Prostate gland (tissue), 2 donors: ENCODE measurements around the gene SMIM20. TPM values are rescaled to one million over a fixed set of nuclear protein-coding genes. Genes with fewer than 3 reads are reported as not detected.
"Not testable (repeated sequence)": the region's sequence is repeated elsewhere in the genome, so short reads cannot be mapped to it uniquely, and the experiment has no call there.

Experiments
- DNase-seq: peaks from one replicate; pipeline ENCODE4 v3.0.0-alpha.2; 2019; ENCODE audit warnings: low spot score
- H3K27ac ChIP-seq, 2 donors: fragments of 200-600 bp; sonication (generic); 2 replicates each; pipeline ENCODE4 v1.5.1; 2017 to 2019
- H3K27me3 ChIP-seq: fragments of 200-600 bp; sonication (generic); replicated peaks from 2 replicates; pipeline ENCODE4 v1.5.1; 2019; ENCODE audit not compliant: insufficient read depth
- H3K36me3 ChIP-seq, 2 donors: fragments of 200-600 bp; sonication (generic); 1 replicate in 1 of 2; 2 replicates in 1 of 2; pipeline versions ENCODE4 v1.5.1 to v1.8.1; 2017 to 2019
- H3K4me1 ChIP-seq: fragments of 200-600 bp; sonication (generic); replicated peaks from 2 replicates; pipeline ENCODE4 v1.5.1; 2019
- H3K4me3 ChIP-seq, 2 donors: fragments of 200-600 bp; sonication (generic); 2 replicates each; pipeline ENCODE4 v1.5.1; 2017 to 2019
- H3K9me3 ChIP-seq: fragments of 200-600 bp; sonication (generic); 2 replicates; pipeline ENCODE4 v1.5.1; 2017
- POLR2A ChIP-seq: fragments of 450-650 bp; IDR thresholded peaks from one replicate; pipeline ENCODE4 v1.6.1; 2016; ENCODE audit warnings: antibody characterized with exemption, mild to moderate bottlenecking
- POLR2AphosphoS5 ChIP-seq: sonication (generic); formaldehyde crosslinking; IDR thresholded peaks from one replicate; pipeline ENCODE4 v1.6.1; 2017; ENCODE audit warnings: antibody characterized with exemption
- WGBS: methylation state at CpG from one replicate; pipeline ENCODE4 v1.1.5; 2018; 5-methylcytosine and 5-hydroxymethylcytosine counted together
- intact Hi-C: fragments of 100-400 bp; cut with DNase I; formaldehyde crosslinking; loops from one replicate; pipeline ENCODE4 v1.14.2; 2022
- total RNA-seq, 2 donors: library from RNA; depleted of rRNA; stranded (reverse); fragments of >200 nt; gene quantifications; one replicate each; pipeline ENCODE4 v1.1.0, GENCODE V29; 2016
- TF ChIP-seq, protein P1 (sequence below), 4 experiments: fragments of 200-600 bp in 2 of 4; fragments of 450-650 bp in 2 of 4; sonication (generic) in 2 of 4; IDR thresholded peaks; 1 replicate in 3 of 4; 2 replicates in 1 of 4; pipeline ENCODE4 v1.5.1; 2016 to 2019; ENCODE audit warnings: antibody characterized with exemption in 4 of 4, mild to moderate bottlenecking in 2 of 4, moderate library complexity in 2 of 4

Gene SMIM20
- 10 to 100 TPM; 34.7 to 35.7 TPM for total RNA-seq

- intact Hi-C loops, result loop anchor here (10.0 kb wide), 1 partner anchor 401 kb away; no protein-coding TSS in a partner anchor
These were observed at the start of gene SMIM20 for GRCh38 chr4:25913851-25914669. TSS of gene SMIM20 (plus strand) at chr4:25914220. CDS start at chr4:25914314, 94 bp downstream.

DNA sequence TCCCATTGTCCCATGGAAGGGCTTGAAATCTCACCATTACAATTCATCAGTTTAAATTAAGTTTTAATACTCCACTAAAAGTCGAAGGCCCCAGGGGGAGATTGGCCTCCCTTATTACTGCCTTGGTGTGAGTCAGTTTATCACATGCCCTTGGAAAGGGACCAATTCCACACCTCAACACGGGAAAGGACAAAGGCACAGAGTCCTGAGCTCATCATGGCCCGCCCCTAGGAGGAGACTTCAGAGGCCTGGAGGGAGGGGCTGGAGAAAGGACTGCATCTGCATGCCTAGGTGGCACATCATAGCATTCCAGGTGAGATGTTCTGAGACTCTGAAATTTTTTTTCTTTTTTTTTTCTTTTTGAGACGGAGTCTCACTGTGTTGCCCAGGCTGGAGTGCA lies 48.4 kb upstream of the SMIM20 start:
- WGBS, result 66% methylated on average over 4 of the region's 4 CpGs
- Histone ChIP-seq H3K27ac (no peak overlapping the region), H3K36me3 (no peaks in the 10 kb centered on the region), H3K4me1 (no peaks in the 10 kb centered on the region), H3K4me3 (no peak overlapping the region), H3K9me3 (no peaks in the 10 kb centered on the region), H3K27me3 (no peaks in the 10 kb centered on the region)
- DNase-seq, result no peak
- TF ChIP-seq, protein P1, sequence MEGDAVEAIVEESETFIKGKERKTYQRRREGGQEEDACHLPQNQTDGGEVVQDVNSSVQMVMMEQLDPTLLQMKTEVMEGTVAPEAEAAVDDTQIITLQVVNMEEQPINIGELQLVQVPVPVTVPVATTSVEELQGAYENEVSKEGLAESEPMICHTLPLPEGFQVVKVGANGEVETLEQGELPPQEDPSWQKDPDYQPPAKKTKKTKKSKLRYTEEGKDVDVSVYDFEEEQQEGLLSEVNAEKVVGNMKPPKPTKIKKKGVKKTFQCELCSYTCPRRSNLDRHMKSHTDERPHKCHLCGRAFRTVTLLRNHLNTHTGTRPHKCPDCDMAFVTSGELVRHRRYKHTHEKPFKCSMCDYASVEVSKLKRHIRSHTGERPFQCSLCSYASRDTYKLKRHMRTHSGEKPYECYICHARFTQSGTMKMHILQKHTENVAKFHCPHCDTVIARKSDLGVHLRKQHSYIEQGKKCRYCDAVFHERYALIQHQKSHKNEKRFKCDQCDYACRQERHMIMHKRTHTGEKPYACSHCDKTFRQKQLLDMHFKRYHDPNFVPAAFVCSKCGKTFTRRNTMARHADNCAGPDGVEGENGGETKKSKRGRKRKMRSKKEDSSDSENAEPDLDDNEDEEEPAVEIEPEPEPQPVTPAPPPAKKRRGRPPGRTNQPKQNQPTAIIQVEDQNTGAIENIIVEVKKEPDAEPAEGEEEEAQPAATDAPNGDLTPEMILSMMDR (IDR thresholded peaks at IDR 0.05), result no peak
- TF ChIP-seq POLR2A (no peak), POLR2AphosphoS5 (no peak)
- intact Hi-C loops, result no loop called here

More at GRCh38 chr4:25913851-25914669, at the start of gene SMIM20:
- TF ChIP-seq POLR2AphosphoS5 (peak; percentile 85), POLR2A (peak; percentile 54)
- TF ChIP-seq, protein P1 (IDR thresholded peaks at IDR 0.05), result peak in 1 of 4 experiments; percentile 8
- Histone ChIP-seq H3K36me3 (no peaks in the 10 kb centered on the region), H3K4me1 (no peaks in the 10 kb centered on the region), H3K9me3 (no peaks in the 10 kb centered on the region), H3K4me3 (peak within 1 kb of the TSS; percentile 76 to 85), H3K27me3 (no peaks in the 10 kb centered on the region), H3K27ac (peak within 1 kb of the TSS; percentile 79 to 82)
- peak; percentile 91 for DNase-seq
- 2% methylated on average over 57 of the region's 57 CpGs for WGBS

DNA sequence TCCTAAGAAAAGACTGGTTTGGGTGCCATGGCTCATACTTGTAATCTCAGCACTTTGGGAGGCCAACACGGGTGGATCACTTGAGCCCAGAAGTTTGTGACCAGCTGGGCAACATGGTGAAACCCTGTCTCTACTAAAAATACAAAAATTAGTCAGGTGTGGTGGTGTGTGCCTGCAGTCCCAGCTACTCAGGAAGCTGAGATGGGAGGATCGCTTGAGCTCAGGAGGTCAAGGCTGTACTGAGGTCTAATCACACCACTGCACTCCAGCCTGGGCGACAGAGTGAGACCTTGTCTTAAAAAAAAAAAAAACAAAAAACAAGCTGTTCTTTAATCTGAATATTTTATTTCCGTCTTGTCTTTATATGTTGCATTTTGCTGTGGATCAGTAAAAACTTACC lies 47.6 kb upstream of the SMIM20 start:
- DNase-seq, H3K36me3 ChIP-seq, H3K27me3 ChIP-seq, H3K4me1 ChIP-seq, H3K27ac ChIP-seq, H3K4me3 ChIP-seq, H3K9me3 ChIP-seq, intact Hi-C loops: not testable (repeated sequence)
- WGBS, result 96% methylated on average over 4 of the region's 4 CpGs

GRCh38 chr4:25867781-25868294 lies 46.2 kb upstream of the SMIM20 start:
- 66% methylated on average over 6 of the region's 6 CpGs for WGBS
- Histone ChIP-seq H3K27me3 (no peaks in the 10 kb centered on the region), H3K27ac (no peak overlapping the region), H3K9me3 (no peaks in the 10 kb centered on the region), H3K4me1 (no peaks in the 10 kb centered on the region), H3K36me3 (no peaks in the 10 kb centered on the region), H3K4me3 (no peak overlapping the region)
- no peak for DNase-seq
- TF ChIP-seq, protein P1 (IDR thresholded peaks at IDR 0.05), result no peak
- TF ChIP-seq POLR2A (no peak), POLR2AphosphoS5 (no peak)
- intact Hi-C loops, result no loop called here

- intact Hi-C loops, result no loop called here
- H3K27ac ChIP-seq, result no peak overlapping the region
- TF ChIP-seq, protein P1 (IDR thresholded peaks at IDR 0.05), result no peak
- TF ChIP-seq POLR2A, result no peak
- no peak for TF ChIP-seq POLR2AphosphoS5
- H3K9me3 ChIP-seq, result no peaks in the 10 kb centered on the region
- no peaks in the 10 kb centered on the region for H3K36me3 ChIP-seq
- 93% methylated on average over 2 of the region's 2 CpGs for WGBS
- H3K27me3 ChIP-seq, result no peaks in the 10 kb centered on the region
- H3K4me3 ChIP-seq, result no peak overlapping the region
- DNase-seq, result no peak
- no peaks in the 10 kb centered on the region for H3K4me1 ChIP-seq
These were observed 43.9 kb upstream of the SMIM20 start for GRCh38 chr4:25870081-25870480.
